GM21423 (cell line): Measurements from ENCODE around the gene EFCAB13.

Experiments used
- ATAC-seq: cut with Tn5 transposase; IDR thresholded peaks from one replicate; pipeline ENCODE4 v1.9.1; 2021; ENCODE audit warnings: mild to moderate bottlenecking, moderate library complexity; ENCODE audit not compliant: unreplicated experiment

Gene EFCAB13, protein sequence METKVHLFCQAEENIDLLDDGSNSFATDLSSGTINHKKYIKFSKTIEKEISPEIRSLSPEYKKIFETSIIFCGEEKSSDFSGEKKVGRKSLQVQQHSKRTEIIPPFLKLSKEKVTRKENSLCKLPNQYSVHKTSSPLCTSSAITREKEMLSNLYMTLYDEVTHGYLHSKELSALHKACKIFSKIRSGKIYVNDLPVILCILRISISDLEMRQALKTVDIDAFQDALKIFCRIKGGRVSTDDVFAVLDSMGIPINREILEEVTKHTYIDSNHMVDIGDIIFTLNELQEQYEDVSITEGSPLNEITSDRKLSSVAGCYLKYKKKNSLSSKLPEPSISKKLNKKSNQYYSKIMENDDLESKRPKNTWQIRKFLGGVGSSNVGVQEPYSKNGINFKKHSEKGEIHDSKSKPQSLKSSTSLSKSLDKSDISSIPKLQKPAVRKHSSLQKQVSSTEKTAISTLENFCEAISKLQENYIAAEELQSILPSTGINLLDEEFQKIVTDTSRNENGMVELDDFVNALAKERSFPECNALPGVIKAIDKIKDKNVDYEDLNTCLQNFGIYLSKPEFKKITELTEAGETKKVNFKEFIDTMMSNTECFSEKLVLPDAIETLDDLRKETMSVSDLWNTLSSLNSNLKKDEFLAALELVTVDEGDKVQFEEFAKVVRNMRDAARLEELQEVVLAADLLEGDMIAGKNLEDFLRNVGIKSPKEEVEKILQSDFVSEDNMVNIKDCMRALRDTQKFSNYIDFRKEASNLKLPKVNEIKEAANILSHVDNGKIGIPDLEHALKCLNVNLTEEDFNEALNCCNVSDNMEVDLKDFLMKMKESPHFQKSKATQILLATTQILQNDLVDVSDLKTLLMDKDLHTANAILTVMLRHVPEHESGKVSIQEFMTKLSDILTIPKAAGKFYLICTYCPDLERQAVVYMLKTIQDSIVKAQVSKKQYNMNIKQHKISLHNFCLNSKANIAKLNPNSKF

DNA sequence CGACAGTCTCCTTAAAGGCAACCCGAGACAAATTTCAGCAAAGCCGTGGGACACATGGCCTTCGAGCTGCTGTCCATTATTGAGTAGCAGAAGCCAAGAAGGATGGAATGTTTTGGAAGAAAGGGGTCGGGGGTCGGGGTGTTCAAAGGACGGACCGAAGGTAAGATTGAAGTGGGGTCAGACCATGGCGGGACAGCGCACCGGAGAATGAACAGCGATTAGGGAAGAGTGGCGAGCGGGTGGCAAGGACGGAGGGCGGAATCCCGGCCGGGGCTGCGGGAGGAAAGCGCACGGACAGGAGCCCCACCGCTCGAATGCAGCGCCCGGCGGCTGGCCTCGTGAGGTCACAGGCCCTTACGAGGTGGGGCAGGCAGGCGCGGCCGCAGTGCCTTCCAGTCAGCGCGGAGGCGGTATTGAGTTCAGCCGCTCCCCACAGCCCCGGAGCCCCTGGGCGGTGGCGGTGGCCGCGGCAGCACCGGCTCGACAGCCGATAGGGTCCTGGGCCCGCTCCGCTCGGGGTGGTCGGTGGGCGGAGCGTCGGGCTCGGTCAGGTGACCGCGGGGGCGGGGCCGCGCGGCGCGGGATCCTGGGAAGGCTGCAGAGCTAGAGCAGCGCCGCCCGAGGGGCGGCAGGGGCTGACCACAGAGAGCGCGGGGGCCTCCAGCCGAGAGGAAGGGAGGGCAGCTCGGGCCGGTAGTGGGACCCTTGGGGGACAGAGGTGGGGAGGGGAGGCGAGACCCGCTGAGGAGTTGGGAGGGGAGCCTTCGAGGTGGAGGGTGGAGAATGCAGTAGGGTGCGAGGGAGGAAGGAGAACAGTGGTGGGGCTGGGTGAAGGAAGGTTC, at the start of gene EFCAB13:
EFCAB13 (plus strand) TSS at position 574 of the 842 bp plus-strand sequence. CDS start 4,399 bp downstream, outside the sequence.
- ATAC-seq, result peak; percentile 85

DNA sequence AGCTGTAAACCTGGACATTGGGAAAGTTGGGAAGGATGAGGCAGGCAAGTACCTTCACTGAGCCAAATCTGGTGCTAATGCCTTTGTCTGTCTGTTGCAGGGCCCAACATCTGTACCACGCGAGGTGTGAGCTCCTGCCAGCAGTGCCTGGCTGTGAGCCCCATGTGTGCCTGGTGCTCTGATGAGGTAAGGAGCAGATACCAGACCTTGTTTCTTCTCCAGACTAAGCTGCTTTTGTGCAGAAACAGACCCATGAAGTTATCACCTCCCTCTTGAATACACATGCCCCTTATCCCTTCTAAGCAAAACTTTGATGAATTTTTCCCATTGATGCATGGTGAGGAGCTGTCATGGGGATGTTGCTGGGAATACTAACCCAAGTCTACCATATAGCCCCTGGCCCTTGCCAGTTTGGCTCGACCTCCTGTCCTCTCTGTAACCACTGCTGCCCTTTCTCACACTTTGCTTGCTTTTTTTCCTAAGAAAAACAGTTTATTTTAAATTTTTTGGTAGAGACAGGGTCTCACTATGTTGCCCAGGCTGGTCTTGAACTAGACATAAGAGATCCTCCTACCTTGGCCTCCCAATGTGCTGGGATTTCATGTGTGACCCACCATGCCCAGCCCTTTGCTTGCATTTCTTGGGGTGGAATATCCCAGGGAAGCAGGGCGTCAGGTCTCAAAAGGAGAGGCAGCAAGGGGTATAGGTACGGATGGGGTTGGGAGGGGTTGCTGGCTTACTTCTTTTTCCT, 49.3 kb upstream of the EFCAB13 start:
- no peak for ATAC-seq

DNA sequence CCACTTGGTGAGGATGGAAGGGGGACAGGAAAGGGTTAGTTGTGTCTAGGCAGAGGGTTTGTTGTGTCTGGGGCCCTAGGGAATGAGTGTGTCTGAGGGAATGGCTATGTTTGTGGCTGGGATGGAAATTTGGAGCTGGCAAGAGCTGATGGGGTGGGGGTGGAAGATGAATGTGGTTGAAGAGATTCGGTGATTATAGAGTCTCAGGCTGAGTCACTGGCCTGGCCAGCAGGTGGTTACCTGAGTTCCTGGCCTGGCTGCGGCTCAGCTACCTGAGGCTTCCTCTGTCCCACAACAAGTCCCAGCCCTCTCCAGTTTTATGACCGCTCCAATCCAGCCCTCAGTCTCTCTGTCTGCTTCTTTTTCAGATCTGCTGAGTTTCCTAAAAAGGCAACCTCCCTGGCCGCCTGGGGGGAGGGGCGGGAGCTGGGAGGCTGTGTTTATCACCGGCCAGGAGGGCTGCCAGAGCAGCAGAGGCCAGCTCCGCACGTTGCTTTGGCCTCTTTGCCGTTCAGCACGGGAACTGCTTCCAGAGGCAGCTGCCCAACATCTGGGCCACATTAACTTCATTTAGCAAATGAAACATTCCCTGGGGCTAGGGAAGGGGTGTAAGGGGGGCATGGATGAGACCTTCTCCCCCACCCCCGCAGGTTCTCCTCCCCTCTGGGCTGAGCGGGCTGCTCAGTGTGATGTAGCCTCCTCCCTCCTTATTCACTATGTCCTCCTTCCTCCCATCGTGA, 48.3 kb upstream of the EFCAB13 start:
- no peak for ATAC-seq

- no peak for ATAC-seq
Observed at GRCh38 chr17:47276444-47276843, 47.3 kb upstream of the EFCAB13 start.

- ATAC-seq, result no peak
Observed at GRCh38 chr17:47276868-47277267, 46.9 kb upstream of the EFCAB13 start.

- ATAC-seq, result no peak
Observed at GRCh38 chr17:47277921-47278320, 45.8 kb upstream of the EFCAB13 start.

- ATAC-seq, result peak; percentile 4
Observed at GRCh38 chr17:47278561-47278960, 45.2 kb upstream of the EFCAB13 start.

DNA sequence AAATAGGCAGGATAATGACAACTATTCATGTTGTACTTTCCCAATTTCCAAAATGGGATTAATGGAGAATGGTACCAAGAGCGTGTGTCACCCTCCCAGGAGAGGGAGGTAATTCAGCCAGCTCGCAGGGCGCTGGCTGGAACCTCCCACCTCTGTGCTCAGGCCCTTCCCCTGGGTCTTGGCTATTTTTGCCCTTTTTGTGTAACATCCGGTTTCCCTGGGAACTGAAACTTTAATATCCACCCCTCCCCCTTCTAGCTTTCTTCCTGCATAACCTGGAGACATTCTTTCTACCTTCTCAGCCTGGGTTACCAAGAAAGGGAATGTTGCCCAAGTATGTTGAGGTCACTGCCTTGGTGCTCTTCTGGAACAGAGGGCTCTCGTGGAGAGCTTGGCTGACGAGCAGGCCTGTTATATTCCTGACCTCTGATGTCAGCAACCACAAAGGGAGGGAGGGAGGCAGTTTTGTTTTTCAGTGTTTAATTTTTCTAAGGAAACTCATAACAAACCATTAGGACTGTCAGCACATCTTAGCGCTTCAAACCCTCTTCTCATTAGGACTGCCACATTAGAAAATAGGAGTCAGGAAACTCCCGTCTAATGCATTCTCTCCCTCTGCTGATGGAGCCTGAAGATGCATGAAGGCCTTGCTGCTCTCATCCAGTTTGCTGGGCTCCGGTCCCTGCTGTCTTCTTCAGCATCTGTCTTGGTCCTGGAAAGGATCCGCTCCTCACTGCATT, 44.5 kb upstream of the EFCAB13 start:
- ATAC-seq, result peak; percentile 84

GRCh38 chr17:47280072-47280811, 43.5 kb upstream of the EFCAB13 start:
- ATAC-seq, result no peak

GRCh38 chr17:47281216-47281615, 42.5 kb upstream of the EFCAB13 start:
- no peak for ATAC-seq

DNA sequence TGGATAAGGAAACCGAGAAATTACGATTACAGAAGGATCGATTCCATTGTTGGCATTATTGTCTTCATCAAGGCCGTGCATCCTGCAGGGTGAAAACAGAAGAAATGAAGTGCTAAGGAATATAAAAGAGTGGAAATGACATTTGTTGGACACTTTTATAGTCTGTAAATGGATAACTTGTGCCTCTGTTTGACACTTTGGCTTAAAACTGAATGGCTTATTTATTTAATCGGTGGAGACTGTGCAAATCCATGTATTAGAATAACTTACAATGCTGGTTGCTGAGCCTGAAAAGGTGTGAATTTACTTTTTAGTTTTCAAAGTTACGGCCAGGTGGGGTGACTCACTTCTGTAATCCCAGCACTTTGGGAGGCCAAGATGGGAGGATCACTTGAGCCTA, 38.8 kb upstream of the EFCAB13 start:
- no peak for ATAC-seq

- ATAC-seq, result peak; percentile 66
Observed at GRCh38 chr17:47286198-47286914, 37.4 kb upstream of the EFCAB13 start.

DNA sequence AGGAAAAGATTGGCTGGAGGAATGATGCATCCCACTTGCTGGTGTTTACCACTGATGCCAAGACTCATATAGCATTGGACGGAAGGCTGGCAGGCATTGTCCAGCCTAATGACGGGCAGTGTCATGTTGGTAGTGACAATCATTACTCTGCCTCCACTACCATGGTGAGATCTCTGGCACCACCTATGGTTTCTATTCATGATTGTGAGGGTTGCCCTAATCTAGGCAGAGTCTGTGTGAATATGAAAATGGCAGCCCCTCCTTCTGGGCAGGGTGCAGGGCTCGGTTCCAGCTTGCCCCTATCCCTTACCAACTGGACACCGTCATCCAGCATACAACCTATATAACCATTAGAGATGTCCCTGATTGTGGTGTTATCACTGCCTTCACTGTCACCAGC, 36.7 kb upstream of the EFCAB13 start:
- no peak for ATAC-seq

DNA sequence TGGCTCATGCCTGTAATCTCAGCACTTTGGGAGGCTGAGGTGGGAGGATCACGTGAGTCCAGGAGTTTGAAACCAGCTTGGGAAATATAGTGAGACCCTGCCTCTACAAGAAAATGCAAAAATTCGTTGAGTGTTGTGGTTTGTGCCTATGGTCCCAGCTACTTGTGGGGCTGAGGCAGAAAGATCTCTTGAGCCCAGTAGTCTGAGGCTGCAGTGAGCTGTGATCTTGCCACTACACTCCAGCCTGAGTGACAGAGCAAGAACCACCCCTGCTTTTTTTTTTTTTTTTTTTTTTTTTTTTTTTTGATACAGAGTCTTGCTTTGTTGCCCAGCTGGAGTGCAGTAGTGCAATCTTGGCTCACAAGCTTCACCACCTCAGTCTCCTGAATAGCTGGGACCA, 36.1 kb upstream of the EFCAB13 start:
- no peak for ATAC-seq

DNA sequence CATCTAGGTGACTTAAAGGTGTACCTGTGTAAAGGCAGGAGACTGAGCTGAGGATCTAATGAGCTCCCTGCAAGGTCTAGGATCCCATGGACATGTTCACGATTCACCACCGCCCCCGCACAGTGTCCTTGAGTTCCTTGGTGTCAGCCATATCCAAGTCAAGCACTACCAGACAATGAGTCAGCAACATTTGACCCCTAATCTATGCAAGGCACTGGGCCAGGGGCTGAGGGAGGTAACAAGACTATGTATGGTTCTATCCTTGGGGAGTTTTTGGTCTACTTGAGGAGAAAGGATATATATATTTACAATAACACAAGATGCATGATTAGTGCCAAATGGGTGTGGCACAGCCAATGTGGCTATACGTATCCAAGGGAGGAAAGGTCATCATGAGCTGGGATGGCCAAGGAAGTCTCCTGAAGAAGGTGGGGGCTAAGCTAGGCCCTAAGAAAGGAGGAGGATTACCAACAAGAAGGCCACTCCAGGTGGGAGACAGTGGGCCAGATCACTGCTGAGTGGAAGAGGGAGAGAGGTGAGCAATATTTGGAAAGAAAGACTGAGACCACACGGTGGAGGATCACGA, 35.1 kb upstream of the EFCAB13 start:
- no peak for ATAC-seq

- no peak for ATAC-seq
Observed at GRCh38 chr17:47289302-47289701, 34.5 kb upstream of the EFCAB13 start.

GRCh38 chr17:47290870-47291241, 32.9 kb upstream of the EFCAB13 start:
- ATAC-seq, result no peak
